HG03103 (cell line): ENCODE results near the gene USP13.
A peak's percentile ranks its signal among the peaks of the same experiment; 100 is the strongest.

Experiments
- ATAC-seq: cut with Tn5 transposase; IDR thresholded peaks from one replicate; pipeline ENCODE4 v1.9.1; 2021; ENCODE audit warnings: low read depth; ENCODE audit not compliant: unreplicated experiment

The USP13 gene

GRCh38 chr3:179731544-179731943, 78.7 kb downstream of the USP13 start:
- no peak for ATAC-seq

GRCh38 chr3:179732661-179733348, 80.0 kb downstream of the USP13 start:
- ATAC-seq = no peak

DNA sequence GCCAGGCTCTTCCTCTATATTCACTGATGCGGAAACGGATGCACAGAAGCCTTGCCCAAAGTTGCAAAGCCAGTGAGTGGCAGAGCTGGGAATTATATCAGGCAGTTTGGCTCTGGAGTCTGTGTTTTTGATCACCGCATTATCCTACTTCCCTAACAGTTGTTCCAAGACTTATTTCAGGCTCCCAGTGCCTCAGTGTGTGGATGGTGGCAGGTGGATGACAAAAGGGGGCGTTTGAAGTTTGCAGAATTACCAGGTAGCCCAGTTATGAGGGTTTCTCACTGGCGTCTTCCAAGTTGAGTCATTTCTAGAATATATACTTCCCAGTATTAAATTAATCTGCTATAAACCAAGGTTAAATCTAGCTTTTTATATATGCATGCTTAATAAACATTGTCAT, 81.0 kb downstream of the USP13 start:
- no peak for ATAC-seq

DNA sequence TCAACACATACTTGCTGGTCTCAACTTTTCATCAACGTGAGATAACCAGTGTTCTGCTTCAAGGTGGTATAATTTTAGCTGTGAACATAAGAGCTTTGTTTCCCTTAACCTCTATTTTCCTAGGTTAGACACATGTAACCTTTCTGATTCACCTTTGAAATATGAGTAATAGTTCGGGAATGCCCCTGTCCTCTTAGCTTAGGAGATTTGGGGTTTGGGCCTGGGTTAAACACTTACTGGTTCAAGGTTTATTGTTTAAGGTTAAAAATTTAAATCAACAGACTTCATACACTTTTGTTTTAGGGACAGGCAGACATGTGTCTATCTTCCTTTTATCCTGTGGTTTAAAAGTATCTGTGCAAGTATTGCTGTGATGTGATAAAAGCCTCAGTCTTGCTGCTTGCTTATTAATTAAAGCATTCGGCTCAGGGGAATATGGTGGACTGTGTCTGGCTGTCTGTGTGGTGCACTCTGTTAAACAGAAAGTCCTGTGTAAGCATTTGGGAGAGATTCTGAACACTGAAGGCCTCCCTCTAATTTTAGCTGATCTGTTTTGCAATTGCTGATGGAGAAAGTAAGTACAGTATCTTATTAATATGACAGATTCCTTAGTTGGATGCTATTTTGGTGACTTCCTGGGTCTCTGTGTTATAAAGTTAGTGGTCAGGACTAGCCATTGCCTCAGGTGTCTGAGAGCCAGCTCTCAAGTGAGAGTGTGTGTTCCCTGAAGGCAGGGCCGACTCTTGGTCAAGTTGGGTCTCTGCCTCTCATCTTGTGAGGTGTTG, 81.8 kb downstream of the USP13 start:
- ATAC-seq = no peak

DNA sequence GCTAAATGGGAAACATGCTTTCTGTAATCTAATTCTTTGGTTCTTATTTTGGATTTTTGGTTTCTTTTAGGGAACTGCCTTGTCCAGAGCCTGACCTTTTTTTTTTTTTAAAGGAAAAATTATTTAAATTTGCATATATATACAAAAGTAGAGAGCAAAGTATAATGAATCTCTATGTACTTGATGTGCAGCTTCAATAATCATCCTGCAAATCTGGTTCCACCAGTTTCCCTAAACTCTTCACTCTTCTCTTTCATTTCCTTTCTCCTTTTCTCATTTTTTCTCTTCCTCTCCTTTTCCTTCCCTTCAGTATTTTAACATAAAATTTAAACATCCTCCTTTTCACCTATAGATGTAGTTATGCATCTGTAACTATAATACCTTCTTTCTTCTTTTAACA, 82.5 kb downstream of the USP13 start:
- ATAC-seq = no peak

GRCh38 chr3:179738998-179739397, 86.2 kb downstream of the USP13 start:
- ATAC-seq = no peak

- no peak for ATAC-seq
Observed at GRCh38 chr3:179739816-179740594, 87.2 kb downstream of the USP13 start.

DNA sequence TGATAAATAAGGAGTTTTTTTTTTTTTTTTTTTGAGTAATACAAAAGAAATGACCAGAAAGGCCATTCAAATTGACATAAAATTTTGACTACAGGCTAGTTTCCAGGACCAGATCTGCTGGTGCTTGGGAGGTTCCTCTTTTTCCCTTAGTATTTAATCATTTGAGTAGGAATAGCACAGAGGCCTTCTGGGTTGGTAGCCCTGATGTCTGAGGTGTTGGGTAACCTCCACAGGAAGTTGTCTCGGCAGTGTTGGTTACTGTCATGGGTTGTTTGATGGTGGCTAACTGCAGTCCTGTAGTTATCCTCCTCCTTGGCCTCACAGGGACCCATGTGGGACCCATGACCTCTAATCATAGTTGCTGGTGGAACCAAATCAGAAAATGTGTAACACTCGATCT, 91.1 kb downstream of the USP13 start:
- no peak for ATAC-seq

DNA sequence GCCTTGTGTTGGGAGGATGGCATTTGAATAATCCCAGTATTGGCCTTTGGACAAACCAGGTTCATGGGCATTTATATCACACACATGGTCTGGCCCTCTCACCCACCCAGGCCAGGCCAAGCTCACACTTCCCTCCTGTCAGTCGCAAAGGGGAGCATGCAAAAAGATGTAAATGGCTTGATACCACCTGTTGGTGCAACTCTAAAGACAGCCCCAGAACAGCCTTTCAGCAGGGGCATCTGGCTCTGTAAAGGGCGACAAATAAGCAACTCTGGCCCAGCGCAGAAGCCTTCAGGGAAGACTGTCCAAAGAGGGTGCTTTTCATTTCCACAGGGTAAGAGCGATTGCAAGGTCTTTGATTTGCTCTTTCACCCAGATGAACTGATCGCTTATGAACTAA, 91.8 kb downstream of the USP13 start:
- ATAC-seq = no peak

- no peak for ATAC-seq
Observed at GRCh38 chr3:179745079-179745478, 92.2 kb downstream of the USP13 start.

DNA sequence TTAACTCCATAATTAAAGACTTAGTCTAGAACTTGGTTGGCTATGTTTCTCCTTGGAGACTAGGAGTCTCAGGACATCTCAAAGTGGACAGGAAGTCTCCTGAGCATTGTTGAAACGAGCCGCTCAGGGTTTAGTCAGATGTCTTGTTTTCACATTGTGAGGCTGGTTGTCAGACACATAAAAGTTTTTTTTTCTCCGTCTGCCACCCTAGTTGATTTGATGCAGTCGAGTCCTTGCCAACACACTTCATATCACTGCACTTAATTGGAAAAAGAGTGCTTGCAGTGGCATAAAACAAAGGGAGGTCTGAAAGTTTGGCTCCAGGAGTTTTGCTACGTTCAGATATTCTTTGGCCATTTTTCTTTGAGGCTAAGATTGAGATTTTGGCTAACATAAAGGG, 92.9 kb downstream of the USP13 start:
- no peak for ATAC-seq

DNA sequence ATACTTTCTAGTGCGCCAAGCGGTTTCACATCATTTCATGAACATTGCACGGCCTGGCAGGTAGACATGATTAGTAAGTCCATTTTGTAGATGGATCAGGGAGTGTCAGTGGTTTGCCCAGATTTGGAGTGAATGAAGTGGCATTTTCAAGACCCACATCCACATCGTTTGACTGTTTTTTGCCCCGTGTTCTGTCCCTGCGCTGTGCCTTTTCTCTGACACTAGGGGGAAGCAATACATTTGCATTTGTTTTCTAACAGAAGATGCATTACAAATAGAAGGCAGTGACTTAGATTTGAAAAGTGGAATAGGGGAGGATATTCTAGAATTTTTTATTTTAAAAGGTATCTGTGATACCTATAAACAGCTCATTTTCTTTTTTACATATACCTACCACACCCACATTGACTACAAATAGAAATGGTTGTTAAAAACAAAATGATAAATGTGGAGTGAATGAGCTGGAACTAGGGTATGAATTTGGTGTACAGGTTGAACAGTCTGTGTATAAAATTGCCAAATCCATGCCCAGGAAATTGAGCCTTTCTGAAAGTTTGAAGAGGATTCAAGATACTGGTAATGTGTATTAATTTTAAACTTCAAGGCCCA, 98.0 kb downstream of the USP13 start:
- ATAC-seq = peak; percentile 79

DNA sequence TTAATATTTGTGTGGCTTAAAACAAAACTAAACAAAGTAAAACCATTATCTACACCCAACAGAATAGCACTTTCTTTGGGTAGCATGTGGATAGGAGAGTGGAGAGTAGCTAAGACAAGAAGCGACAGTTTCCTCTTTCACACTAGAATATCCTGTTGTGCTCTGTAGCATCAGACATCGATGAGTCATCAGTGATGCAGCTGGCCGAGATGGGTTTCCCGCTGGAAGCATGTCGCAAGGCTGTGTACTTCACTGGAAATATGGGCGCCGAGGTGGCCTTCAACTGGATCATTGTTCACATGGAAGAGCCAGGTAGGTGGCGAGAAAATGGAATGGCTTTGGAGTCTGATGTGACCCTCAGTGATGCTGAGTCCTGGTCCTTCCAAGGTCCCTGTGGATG, 108.1 kb downstream of the USP13 start:
- ATAC-seq = no peak

DNA sequence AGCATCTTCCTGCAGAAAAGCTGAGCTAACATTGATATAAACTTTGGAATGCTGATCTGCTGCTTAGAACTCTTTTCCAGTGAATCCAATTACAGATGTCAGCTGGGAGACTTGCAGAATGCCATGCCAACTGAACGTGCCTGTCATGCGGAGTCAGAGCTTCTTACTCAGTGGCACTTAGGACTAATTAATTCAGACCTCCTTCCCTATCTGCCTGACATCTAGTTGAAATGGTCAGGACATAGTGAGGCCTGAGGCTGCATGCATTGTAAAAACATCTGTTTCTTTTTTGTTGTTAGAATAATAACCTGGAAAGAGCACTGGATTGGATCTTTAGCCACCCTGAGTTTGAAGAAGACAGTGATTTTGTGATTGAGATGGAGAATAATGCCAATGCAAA, 112.6 kb downstream of the USP13 start:
- no peak for ATAC-seq

DNA sequence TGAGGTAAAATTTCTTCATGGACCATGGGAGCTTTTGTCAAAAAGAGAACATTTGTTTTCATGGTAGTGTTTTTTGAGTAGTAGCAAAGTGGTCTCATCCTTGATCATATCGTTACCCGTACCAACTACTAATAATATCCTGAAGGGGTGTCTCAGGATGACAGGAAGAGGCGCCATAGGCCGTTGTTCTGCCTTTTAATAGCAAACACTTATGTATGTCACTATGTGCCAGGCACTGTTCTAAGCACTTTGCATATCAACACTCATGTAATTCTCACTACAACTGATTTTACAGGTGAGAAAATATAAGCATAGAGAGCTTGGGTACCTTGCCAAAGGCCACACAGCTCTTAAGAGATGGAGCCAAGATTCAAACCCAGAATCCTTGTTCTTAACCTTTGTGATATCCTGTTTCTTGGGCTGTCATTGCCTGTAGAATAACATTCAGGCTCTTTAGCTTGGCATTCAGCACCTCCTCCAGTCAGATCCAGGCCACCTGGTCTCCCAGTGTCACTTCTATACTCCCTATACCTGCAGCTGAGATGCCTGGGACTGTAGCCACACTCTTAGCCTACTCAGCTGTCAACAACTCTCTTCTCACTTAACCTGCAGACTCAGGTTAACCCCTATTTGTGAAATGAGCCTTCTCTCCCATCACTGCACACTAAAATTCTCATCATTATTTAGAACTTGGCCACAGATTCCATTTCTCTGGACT, 113.7 kb downstream of the USP13 start:
- no peak for ATAC-seq

DNA sequence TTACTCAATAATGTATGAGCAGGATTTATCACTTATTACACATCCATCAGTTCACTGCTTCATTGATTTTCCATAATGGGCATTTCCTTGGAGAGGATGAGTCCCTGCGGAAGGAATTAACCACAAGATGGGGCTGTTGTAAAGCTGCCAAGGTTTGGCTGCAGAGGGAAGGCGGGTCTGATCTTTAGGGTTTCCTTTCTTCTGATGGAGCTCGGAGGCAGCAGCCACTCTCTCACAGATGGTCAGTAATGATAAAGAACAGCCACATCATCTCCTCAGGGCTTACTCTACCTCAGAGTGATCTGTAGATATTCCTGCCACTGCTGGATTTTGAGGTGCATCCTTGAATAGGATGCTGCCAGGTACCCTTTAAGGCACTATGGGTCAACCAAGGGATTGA, 115.2 kb downstream of the USP13 start:
- ATAC-seq = no peak

- ATAC-seq = no peak
Observed at GRCh38 chr3:179769411-179770247, 116.8 kb downstream of the USP13 start.

GRCh38 chr3:179771797-179772196, 119.0 kb downstream of the USP13 start:
- no peak for ATAC-seq

DNA sequence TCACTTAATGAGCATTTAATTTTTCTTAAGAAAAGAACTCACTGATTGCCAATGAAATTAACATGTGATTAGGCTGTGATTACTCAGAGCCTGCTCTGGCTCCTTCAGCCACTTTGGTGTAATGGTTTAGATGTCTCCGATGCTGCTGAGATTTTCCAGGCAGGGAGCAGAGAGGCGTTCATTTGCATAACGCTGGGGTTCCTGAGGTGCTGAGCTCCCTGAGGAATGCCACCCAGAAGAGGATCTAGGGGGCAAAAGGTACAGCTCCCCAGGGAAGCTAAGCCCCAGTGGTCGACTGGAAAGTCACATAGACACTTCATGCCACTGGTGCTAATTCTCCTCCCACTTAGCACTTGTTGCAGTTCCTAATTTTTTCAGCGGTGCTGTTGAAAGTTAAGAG, 119.5 kb downstream of the USP13 start:
- no peak for ATAC-seq
